ENCODE results near the gene CLCN2.

Gene CLCN2

GRCh38 chr3:184359610-184360009, 1.8 kb downstream of the CLCN2 start:
- DNase-seq: no peak

GRCh38 chr3:184358921-184359350, 2.5 kb downstream of the CLCN2 start:
- DNase-seq: no peak

- DNase-seq: no peak
Measured at GRCh38 chr3:184358124-184358767, 3.2 kb downstream of the CLCN2 start.

DNA sequence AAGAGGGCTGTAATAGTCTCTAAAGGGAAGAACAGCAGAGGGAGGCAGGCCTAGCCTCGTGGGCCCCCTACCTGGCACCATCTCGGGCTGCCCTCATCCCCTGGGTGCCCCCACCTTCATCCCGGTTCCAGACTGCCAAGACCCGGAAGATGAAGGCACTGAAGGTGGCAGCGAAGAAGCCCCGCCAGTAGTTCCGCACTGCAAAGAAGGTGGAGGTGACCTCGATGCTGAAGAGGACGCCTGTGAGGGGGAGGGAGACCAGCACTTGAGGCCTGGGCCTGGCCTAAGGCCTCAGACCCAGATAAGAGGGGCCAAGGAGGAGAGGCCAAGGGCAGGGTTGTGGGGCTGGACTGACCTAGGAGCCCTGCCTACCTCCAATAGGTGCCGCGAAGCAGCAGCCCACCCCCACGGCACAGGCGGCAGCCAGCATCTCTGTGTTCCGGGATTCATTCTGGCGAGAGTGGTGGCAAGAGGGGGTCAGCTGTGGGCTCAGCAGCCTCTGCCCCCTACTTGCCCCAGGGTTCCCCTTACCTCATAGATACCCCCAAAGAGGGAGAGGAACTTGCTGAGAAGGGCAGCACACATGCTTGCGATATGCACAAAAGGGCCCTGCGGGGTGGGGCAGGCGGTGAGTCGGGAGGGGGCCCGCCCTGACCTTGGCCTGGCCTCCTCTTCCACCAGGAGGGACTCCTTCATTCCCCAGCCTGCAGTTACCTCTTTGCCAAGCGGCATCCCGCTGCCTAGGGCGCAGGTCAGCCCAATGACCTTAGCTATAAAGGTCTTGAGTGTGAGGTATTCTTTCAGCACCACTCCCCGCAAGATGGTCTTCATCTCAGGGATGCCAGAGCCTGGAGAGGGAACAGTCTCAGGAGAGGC, 3.9 kb downstream of the CLCN2 start:
- DNase-seq: no peak

GRCh38 chr3:184355261-184356040, 6.0 kb downstream of the CLCN2 start:
- no peak for DNase-seq

DNA sequence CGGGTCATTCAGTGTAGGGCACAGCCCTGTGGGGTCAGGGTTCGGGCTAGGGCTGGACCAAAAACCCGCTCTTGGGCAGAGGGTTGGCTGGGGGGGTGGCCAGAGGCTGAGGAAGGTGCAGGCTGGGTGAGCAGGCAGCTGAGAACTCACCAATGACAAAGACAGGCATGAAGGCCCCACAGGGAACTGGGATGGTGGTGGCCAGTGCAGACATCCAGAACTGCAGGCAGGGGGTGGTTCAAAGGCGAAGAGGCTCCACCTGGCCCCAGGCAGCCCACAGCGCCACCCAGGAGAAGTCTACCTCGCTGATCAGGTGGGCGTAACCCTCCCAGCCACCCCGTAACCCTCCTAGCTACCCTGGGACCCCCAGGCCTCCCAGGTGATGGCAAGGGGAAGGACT, 6.7 kb downstream of the CLCN2 start:
- DNase-seq: no peak

GRCh38 chr3:184354121-184354728, 7.2 kb downstream of the CLCN2 start:
- DNase-seq: peak; percentile 65

DNA sequence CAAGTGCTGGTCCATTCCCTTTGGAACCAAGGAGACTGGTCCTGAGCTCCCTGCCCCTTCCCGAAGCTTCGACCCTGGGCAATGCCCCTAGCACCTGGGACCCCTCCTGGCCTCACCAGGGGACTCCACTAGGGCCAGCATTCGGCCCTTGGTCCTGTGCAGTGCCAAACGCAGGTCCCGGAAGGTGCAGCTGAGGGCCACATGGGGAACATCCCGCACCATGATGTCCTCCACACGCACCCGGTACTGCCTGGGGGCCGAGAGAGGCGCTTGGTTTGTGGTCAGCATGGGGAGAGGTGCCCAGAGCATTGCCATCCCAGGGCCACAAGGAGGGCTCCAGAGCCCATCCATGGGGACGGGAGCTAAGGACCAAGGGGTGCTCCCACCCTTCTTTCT, 7.9 kb downstream of the CLCN2 start:
- DNase-seq: no peak

DNA sequence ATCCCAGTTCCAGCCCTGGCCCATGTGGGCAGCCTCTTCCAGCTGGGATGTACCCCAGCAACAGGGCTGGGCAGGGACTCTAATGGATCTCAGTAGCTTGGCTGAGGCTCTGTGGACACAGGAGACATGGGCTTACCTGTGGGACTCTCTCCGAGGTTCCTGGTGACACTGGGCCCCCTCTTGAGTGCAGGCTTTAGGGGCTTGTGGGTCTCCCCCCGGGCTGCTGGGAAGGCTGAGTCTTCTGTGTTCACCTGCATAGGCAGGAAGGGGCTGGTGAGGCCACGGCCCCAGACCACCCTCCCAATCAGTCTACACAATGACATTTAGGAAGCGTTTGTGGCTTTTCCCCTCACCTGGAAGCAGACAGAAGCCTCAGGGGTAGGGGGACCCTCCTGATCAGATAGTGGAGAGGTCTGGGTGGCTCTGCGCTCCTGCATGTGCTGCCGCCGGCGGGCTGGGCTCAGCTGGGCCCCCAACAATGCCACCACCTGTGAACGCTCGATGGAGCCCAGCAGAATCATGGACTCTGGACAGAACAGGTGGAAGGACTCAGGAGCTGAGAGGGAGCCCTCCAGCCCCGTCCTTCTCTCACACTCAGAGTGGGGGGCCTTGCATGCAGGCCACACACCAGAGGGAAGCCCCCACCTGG, 8.4 kb downstream of the CLCN2 start:
- DNase-seq: no peak

GRCh38 chr3:184352149-184352785, 9.1 kb downstream of the CLCN2 start:
- no peak for DNase-seq

DNA sequence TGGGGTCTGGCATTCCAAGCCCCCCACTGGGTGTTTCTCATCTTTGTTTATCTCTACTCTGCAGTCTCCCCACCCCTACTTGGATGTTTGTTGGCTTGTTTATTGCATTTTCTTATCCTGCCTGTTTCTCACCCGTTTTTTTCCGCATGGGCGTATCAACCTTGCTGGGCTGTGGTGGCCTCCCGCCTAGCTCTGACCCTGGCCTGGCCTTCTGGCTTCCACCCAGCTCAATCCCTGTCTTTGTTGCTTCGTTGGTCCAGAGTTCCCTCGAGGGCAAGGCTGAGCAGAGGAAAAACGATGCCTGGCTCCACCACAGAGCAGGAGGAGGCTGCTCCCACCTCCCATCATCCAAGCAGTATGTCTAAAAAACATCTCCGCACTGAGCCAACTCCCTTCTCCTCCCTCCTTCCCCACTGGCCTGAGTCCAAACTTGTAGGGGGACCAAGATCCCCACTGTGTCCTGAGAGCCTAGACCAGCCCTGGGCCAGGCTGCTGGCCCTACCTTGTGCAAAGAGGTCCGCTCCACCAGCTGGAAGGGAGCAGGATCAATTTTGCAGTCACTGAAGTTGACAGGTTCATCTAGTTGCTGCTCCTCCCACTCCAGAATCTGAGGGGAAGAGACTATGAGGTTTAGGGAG, 9.8 kb downstream of the CLCN2 start:
- DNase-seq: no peak

DNA sequence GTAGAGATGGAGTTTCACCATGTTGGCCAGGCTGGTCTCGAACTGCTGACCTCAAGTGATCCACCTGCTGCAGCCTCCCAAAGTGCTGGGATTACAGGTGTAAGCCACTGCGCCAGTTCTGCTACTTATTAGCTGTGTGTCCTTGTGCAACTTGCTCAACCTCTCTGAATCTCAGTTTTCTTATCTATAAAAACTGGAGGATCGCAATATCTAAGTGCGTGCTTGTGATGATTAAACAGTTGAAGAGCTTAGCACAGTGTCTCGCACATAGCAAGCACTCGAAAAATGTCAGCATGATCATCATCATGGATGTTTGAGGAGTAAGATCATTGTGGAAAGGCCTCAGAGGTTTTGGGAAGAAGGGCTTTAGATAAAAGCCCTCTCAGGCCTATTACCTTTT, 10.8 kb downstream of the CLCN2 start:
- DNase-seq: no peak

- DNase-seq: no peak
Measured at GRCh38 chr3:184349563-184350470, 11.6 kb downstream of the CLCN2 start.

GRCh38 chr3:184348057-184348382, 13.4 kb downstream of the CLCN2 start:
- no peak for DNase-seq

GRCh38 chr3:184347321-184348056, 13.9 kb downstream of the CLCN2 start:
- DNase-seq: no peak

GRCh38 chr3:184346480-184347190, 14.8 kb downstream of the CLCN2 start:
- no peak for DNase-seq

DNA sequence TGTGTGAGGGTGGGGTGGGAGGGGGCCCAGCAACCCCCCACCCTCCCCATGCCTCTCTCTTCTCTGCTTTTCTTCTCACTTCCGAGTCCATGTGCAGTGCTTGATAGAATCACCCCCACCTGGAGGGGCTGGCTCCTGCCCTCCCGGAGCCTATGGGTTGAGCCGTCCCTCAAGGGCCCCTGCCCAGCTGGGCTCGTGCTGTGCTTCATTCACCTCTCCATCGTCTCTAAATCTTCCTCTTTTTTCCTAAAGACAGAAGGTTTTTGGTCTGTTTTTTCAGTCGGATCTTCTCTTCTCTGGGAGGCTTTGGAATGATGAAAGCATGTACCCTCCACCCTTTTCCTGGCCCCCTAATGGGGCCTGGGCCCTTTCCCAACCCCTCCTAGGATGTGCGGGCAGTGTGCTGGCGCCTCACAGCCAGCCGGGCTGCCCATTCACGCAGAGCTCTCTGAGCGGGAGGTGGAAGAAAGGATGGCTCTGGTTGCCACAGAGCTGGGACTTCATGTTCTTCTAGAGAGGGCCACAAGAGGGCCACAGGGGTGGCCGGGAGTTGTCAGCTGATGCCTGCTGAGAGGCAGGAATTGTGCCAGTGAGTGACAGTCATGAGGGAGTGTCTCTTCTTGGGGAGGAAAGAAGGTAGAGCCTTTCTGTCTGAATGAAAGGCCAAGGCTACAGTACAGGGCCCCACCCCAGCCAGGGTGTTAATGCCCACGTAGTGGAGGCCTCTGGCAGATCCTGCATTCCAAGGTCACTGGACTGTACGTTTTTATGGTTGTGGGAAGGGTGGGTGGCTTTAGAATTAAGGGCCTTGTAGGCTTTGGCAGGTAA, 15.9 kb downstream of the CLCN2 start:
- DNase-seq: no peak
